Erythroblast (primary cell): ENCODE results near the gene HOXB4.
"Not testable (repeated sequence)": the region's sequence is repeated elsewhere in the genome, so short reads cannot be mapped to it uniquely, and the experiment has no call there.

ENCODE experiments used
- DNase-seq, 2 experiments: peaks; one replicate each; lab custom pipeline; 2025; lab: John Stamatoyannopoulos, UW
- GATA1 ChIP-seq: IDR thresholded peaks from 2 replicates; pipeline ENCODE4 v1.6.1; 2011; ENCODE audit warnings: low read depth, mild to moderate bottlenecking, control low read depth, low read length, moderate library complexity
- POLR2A ChIP-seq: IDR thresholded peaks from 2 replicates; pipeline ENCODE4 v1.6.1; 2011; ENCODE audit warnings: mild to moderate bottlenecking, low read length

The HOXB4 gene

DNA sequence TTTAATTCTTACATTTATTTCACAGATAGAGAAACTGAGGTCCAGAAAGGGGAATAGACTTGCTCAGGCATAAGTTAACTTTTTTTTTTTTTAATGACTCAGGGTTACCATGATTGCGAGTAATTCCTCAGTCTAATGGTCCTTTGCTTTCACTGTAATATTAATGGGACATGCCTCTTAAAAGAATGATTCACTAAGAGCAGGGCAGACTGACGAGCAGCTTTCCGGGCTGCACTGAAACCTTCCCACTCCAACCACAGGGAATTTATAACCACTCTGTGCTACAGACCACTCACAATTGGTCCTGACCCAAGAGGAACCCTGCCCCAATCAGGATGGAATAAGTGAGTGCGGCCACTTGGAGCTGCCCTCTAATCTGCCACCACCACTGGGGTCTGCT, 39.0 kb downstream of the HOXB4 start:
- no peak for DNase-seq
- TF ChIP-seq POLR2A (no peak), GATA1 (no peak)

DNA sequence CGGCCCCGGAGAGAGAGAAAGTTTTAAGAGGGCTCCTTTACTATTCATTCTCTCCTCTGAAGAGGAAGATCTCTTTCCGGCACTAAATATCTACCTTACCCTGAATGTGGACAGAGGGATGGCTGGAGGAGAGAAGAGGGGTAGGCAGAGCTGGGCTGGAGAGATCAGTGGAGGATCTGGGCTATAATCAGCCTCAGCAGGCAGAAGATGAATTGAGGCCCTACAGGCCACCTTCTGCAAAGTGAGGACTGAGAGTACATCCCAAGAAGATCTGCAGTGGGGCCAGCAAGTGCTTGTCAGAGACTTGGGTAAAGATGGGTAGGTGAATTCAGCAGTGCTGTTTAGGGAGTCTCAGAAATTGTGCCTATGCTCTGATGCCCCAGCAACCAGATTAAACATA, 40.8 kb downstream of the HOXB4 start:
- DNase-seq: no peak
- no peak for TF ChIP-seq GATA1

DNA sequence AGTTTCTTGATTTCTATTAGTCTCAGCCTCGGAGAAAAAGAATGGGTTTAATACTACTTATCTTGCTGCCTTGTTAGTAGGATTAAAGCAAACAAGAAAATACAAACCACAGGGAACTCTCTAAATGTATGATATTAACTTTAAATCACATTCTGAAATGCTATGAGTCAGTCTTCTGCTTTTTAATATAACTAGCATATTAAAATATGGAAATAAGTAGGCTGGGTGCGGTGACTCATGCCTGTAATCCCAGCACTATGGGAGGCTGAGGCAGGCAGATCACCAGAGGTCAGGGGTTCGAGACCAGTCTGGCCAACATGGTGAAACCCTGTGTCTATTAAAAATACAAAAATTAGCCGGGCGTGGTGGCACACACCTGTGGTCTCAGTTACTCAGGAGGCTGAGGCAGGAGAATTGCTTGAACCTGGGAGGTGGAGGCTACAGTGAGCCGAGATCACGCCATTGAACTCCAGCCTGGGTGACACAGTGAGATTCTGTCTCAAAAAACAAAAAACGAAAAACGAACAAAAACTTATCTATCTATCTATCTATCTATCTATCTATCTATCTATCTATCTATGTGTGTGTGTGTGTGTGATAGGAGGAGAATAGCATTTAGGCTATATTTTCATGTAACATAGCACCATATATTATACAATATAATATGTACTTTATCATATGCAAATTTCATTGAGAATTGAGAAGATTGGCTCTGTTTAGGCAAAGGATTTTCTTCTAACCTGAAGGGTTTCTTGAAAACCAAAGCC, 42.2 kb downstream of the HOXB4 start:
- DNase-seq: not testable (repeated sequence)

DNA sequence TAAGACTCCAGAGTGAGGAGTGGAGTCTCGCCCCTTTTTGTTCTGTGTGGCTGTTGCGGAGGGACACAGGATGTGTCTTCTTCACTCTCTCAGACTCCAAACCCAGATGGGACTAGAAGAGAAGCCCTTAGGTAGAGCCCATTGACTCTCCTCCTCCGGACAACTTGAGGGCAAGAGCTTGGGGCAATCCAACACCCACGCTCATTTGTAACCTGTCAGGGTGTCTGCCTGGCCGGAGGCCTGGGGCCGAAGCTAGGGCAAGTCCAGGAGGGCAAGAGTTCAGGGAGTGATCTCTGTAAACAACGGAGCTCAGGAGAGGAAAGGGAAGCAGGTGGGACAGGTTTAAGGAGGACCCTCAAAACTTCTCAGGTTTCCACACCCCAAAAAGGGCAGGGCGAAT, 45.9 kb downstream of the HOXB4 start:
- no peak for TF ChIP-seq POLR2A
- TF ChIP-seq GATA1: no peak
- no peak for DNase-seq

DNA sequence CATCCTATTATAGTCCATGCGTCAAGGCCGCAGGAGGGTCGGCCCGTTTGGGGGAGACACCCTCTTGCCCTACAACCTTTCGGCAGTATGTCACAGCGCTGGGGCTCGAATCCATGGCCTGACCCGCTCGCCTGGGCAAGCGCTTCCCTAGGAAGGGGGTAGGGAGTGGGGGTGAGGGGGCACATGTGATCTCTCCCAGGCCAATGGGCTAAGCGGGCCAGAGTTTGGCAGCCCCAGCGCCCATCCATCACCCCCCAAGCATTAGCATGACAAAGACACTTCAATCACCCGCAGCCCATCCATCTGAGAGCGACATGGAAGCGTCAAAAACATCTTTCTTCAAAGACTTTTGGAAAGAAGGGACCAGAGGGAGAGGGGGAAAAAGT, 47.3 kb downstream of the HOXB4 start, which contains the start of gene HOXB1:
Gene HOXB1, minus strand, starts transcription at position 125 of the 386 bp plus-strand sequence. Its CDS starts 107 bp downstream, at position 18.
- TF ChIP-seq POLR2A (no peak), GATA1 (no peak)
- no peak for DNase-seq

DNA sequence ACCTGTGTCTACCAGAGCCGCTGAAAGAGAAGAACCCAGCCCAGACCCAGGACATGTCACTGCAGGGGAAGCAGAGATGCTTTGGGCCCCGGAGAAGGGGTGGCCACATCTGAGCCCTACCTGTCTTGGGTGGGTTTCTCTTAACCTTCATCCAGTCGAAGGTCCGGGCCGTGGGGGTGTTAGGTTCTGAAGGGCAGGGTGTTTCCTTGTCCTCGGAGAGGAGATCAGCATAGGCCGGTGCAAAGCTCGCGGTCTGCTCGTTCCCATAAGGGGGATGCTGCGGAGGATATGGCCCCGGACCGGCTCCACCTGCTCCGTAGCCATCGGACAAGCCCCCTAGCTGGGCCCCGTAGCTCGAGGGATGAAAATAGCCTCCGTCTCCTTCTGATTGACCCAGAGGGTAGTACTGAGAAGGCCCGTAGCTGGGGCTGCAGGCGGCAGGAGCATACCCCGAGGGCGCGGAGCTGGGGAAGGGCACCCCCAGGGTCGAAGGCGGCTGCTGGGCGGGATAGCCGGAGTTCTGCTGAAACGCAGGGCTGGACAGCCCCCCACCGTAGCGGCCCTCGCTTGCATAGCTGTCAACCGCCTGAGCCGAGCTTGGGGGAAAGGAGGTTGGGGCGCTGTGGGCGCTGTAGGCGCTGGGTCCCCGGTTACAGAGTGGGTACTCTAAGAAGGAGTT, 47.8 kb downstream of the HOXB4 start:
- no peak for TF ChIP-seq GATA1
- DNase-seq: no peak

DNA sequence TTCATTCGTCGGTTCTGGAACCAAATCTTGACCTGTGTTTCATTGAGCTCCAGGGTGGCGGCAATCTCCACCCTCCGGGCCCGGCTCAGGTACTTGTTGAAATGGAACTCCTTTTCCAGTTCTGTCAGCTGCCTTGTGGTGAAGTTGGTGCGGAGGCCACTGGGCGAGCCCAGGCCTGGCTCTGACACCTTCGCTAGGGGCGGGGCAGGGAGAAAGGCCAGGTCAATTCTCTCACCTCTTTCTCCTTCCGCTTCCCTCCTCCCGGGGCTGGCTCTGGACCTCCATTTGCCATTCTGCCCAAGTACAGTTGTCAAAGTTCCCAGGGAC, 48.5 kb downstream of the HOXB4 start:
- TF ChIP-seq POLR2A (no peak), GATA1 (no peak)

DNA sequence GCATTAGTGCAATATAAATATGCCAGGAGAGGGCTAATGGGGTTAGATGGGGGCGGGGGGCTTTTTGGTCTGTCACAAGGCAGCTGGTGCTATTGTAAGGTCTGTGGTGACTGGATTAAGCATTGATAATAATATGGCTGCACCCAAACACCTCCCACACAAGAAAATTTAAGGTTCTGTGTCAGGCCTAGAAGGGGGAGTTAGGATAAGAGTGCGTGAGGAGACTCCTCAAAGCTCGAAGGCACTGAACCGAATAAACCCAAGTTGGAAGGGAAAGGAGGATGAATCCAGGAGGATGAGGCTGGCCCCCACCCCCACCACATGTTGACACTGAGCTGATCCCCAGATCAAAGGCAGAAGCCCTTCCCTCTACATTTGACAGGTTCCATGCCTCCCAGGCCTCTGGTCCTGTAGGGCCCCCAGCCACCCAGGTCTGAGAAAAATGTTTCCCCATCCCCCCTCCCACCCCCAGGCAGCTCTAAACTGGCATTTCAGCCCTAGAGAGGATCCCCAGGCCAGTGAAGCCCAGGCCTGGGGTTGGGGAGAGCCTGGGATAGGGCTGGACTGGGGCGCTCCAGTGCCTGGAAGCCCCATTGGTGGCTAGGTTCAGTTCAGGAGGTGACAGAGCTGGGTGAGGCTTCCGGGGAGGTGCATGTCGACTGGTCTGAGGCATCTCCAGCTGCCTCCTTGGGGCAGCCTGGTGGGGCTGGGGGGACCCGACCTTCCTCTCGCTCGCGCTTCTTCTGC, 49.0 kb downstream of the HOXB4 start:
- TF ChIP-seq POLR2A: no peak
- TF ChIP-seq GATA1: no peak
- DNase-seq: no peak

More for the DNA sequence above, 48.5 kb downstream of the HOXB4 start:
- no peak for DNase-seq

DNA sequence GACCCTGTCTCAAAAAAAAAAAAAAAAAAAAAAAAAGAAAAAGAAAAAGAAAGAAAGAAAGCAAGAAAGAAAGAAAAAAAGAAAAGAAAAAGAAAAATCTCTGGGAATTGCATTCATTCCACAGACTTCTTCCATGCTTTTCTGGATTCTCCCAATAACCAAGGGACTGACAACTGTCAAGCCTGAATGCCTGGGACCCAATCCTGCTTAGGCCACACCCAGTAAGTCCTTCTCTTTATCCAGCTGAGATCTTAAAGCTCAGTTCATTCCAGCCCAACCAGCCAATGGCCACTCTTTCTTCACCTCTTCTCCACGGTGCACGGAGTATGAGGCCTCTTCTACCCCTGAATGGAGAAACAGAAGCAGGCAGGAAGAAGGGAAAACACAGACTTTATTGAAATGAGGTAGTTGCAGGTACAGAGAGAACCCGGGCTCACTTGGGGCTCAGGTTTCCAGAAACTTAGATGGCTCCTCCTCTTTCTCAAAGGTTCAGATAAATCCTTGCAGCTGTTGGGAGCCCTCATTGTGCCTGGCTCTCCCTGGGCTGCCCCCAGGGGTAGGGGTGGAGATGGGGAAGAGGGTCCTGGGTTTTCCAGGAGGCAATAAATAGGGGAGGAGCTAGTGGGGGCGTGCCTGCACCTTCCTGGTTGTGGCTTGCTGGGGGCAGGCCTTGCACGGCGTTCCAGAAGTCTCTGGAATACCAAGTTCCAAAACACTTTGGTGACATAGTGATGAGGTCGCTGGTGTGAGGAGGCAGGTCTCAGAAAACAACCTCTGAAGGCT, 49.8 kb downstream of the HOXB4 start:
- DNase-seq: no peak
- TF ChIP-seq POLR2A: no peak
- TF ChIP-seq GATA1: no peak

DNA sequence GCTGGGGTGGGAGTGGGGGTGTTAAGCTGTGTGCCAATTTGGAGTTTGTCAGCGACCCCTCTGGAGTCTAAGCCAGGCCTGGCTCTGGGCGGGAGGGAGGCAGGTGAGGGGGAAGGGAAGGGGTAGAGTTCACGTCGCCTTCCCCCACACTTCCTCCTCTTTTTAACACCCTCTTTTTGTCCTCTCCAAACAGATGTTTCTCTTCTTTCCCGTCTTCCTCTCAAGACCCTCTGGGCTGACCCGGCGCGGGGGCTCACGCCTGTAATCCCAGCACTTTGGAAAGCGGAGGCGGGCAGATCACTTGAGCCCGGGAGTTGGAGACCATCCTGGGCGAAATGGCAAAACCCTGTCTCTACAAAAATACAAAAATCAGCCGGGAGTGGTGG, 50.6 kb downstream of the HOXB4 start:
- no peak for DNase-seq
- TF ChIP-seq GATA1 (no peak), POLR2A (no peak)

DNA sequence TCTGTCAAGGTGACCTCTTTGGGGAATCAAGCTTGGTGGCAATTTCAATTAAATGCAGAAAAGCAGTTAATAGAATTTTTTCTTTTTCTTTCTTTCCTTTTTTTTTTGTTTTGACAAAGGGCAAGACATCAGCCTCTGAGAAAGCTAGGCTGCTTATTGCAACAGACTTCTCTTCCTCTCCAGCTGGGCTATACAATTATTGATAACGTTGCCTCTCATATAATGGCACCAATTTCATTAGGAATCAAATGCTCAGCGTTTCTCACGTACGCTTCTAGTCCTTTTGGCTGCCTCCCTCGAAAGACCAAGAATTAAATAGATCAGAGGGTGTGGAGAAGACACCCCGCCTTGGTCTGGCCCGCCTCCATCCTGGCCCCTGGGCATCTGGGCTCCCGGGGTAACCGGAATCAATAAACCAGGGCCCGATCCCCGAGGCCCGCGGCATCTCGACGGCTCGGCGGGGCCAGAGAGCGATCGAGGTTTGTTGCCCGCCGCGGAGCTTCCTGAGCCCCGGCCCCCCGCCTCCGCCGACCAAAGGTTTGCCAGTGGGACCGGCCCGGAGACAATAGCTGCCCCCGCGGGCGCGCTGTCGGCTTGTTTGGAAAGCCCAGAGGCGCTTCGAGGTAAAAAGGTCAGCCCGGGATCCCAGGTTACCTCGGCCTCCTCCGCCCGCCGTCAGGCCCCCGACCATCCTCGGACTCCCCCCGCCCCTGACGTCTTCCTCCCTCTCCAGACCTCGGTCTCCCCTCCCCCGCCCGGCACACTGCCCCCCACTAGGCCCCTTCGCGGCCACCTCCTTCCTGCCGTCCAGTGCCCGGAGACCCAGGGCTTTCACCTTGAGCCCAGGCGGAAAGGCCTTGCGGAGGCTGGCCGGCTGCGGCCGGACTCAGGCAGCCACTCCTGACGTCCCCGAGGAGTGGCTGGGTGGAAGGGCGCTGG, 51.3 kb downstream of the HOXB4 start:
- no peak for DNase-seq
- no peak for TF ChIP-seq GATA1
- no peak for TF ChIP-seq POLR2A
